Naive thymus-derived CD8-positive, alpha-beta T cell (primary cell): Measurements from ENCODE around the gene TRPM8. TPM values are rescaled to one million over a fixed set of nuclear protein-coding genes. Genes with fewer than 3 reads are reported as not detected.

Experiments used
- ATAC-seq, 2 donors: fragments of 150-1000 bp; cut with Tn5 transposase in 1 of 2; sonication (Bioruptor Pico), chemical (Tn5 transposase) in 1 of 2; 1 replicate in 1 of 2; 2 replicates in 1 of 2; pipeline ENCODE4 v1.10.0; 2021; ENCODE audit warnings: mild to moderate bottlenecking in 2 of 2, moderate library complexity in 2 of 2
- POLR2A ChIA-PET: fragments of 350-600 bp; sonication (Branson Sonifier 250); formaldehyde crosslinking; loops from one replicate; lab custom pipeline; 2021; ENCODE audit warnings: antibody characterized with exemption; lab: Charles Lee
- DNase-seq, 10 donors: peaks; one replicate each; pipeline versions ENCODE4 v3.0.0 to v3.0.0-alpha.2; 2020 to 2022
- H3K27ac Mint-ChIP-seq, 10 donors: one replicate each; pipeline ENCODE4 v1.8.0; 2020 to 2022; ENCODE audit warnings: mild to moderate bottlenecking in 10 of 10, mixed read lengths in 10 of 10, moderate library complexity in 4 of 10, inconsistent platforms in 1 of 10
- H3K27me3 Mint-ChIP-seq, 5 donors: one replicate each; pipeline ENCODE4 v1.8.0; 2021 to 2022; ENCODE audit warnings: mixed read lengths in 5 of 5
- H3K36me3 Mint-ChIP-seq, 3 donors: one replicate each; pipeline ENCODE4 v1.8.0; 2020 to 2022; ENCODE audit warnings: mixed read lengths in 3 of 3, mild to moderate bottlenecking in 2 of 3, inconsistent platforms in 1 of 3
- H3K4me1 Mint-ChIP-seq, 4 donors: one replicate each; pipeline ENCODE4 v1.8.0; 2021 to 2022; ENCODE audit warnings: mixed read lengths in 4 of 4
- H3K4me3 Mint-ChIP-seq, 10 donors: one replicate each; pipeline ENCODE4 v1.8.0; 2020 to 2022; ENCODE audit warnings: mild to moderate bottlenecking in 10 of 10, mixed read lengths in 10 of 10, moderate library complexity in 6 of 10, inconsistent platforms in 1 of 10
- H3K9me3 Mint-ChIP-seq, 9 donors: one replicate each; pipeline ENCODE4 v1.8.0; 2020 to 2022; ENCODE audit warnings: mixed read lengths in 9 of 9, mild to moderate bottlenecking in 3 of 9, inconsistent platforms in 1 of 9, moderate library complexity in 1 of 9
- polyA plus RNA-seq, 3 donors: library from polyadenylated mRNA; unstranded; fragments of 300-500 nt; fragmentation: Illumina TruSeq; gene quantifications; one replicate each; pipeline ENCODE4 v1.2.3, GENCODE V29; 2021
- total RNA-seq, 8 experiments: library from RNA in 2 of 8; stranded (reverse) in 2 of 8; gene quantifications; one replicate each; pipeline ENCODE4 v1.2.3 and lab custom pipeline; 2021 to 2026

Gene TRPM8
- total and polyA plus RNA-seq, 5 experiments from 2014 or later = not detected

- Mint-ChIP-seq H3K27me3 (peaks cover 0 to 8% (median 0%) of the 10 kb centered on the region in 5 donors), H3K9me3 (no peaks in the 10 kb centered on the region), H3K4me1 (peaks cover 0 to 17% (median 7%) of the 10 kb centered on the region in 4 donors), H3K4me3 (no peak overlapping the region), H3K36me3 (no peaks in the 10 kb centered on the region), H3K27ac (no peak overlapping the region)
- DNase-seq (no peak), ATAC-seq (no peak)
- POLR2A ChIA-PET = no interaction called here
Observed at GRCh38 chr2:234015861-234016260, 98.7 kb downstream of the TRPM8 start.

- H3K4me1 Mint-ChIP-seq = peaks cover 2 to 11% (median 10%) of the 10 kb centered on the region in 4 donors
Observed at GRCh38 chr2:234019896-234020295, 102.7 kb downstream of the TRPM8 start.

GRCh38 chr2:234020332-234020731 lies 103.2 kb downstream of the TRPM8 start:
- H3K27me3 Mint-ChIP-seq = peaks cover 0 to 7% (median 0%) of the 10 kb centered on the region in 5 donors
- no peak overlapping the region for H3K4me3 Mint-ChIP-seq
- H3K4me1 Mint-ChIP-seq = peaks cover 6 to 15% (median 8%) of the 10 kb centered on the region in 4 donors
- peaks cover 0 to 15% (median 0%) of the 10 kb centered on the region in 9 donors for H3K9me3 Mint-ChIP-seq
- H3K27ac Mint-ChIP-seq = no peak overlapping the region
- no peak for DNase-seq
- POLR2A ChIA-PET = no interaction called here
- no peak for ATAC-seq
- H3K36me3 Mint-ChIP-seq = no peaks in the 10 kb centered on the region

More at GRCh38 chr2:234019896-234020295, 102.7 kb downstream of the TRPM8 start:
- DNase-seq (no peak), ATAC-seq (no peak)
- Mint-ChIP-seq H3K4me3 (no peak overlapping the region), H3K9me3 (peaks cover 0 to 15% (median 0%) of the 10 kb centered on the region in 9 donors), H3K27me3 (peaks cover 0 to 8% (median 0%) of the 10 kb centered on the region in 5 donors), H3K36me3 (no peaks in the 10 kb centered on the region), H3K27ac (no peak overlapping the region)
- POLR2A ChIA-PET = no interaction called here

GRCh38 chr2:234022424-234022823 lies 105.3 kb downstream of the TRPM8 start:
- Mint-ChIP-seq H3K36me3 (no peaks in the 10 kb centered on the region), H3K27ac (no peak overlapping the region), H3K4me3 (no peak overlapping the region), H3K9me3 (peaks cover 0 to 15% (median 0%) of the 10 kb centered on the region in 9 donors), H3K4me1 (peaks cover 21 to 35% (median 27%) of the 10 kb centered on the region in 4 donors), H3K27me3 (peaks cover 0 to 1% (median 0%) of the 10 kb centered on the region in 5 donors)
- POLR2A ChIA-PET = no interaction called here
- ATAC-seq (no peak), DNase-seq (no peak)

- ATAC-seq (no peak), DNase-seq (no peak)
- peaks cover 0 to 2% (median 0%) of the 10 kb centered on the region in 5 donors for H3K27me3 Mint-ChIP-seq
- H3K9me3 Mint-ChIP-seq = peaks cover 0 to 15% (median 0%) of the 10 kb centered on the region in 9 donors
- peak overlapping the region in 2 of 10 donors; percentile 72 to 78 for H3K27ac Mint-ChIP-seq
- POLR2A ChIA-PET = interaction anchor here (0.5 kb wide), 1 partner anchor 996 kb away, joined by 3 read pairs; no protein-coding TSS in a partner anchor
- H3K4me1 Mint-ChIP-seq = peaks cover 27 to 49% (median 37%) of the 10 kb centered on the region in 4 donors
- peak overlapping the region in 4 of 10 donors; percentile 31 to 54 (median 48) for H3K4me3 Mint-ChIP-seq
- H3K36me3 Mint-ChIP-seq = no peaks in the 10 kb centered on the region
Observed at GRCh38 chr2:234024304-234024703, 107.1 kb downstream of the TRPM8 start.

GRCh38 chr2:234025466-234025865 lies 108.3 kb downstream of the TRPM8 start:
- ATAC-seq (peak; percentile 78 to 91), DNase-seq (peak in 3 of 10 donors; percentile 38 to 42 (median 39))
- H3K27ac Mint-ChIP-seq = peak overlapping the region; percentile 5 to 92 (median 86)
- peaks cover 0 to 2% (median 0%) of the 10 kb centered on the region in 5 donors for H3K27me3 Mint-ChIP-seq
- H3K9me3 Mint-ChIP-seq = peaks cover 0 to 15% (median 0%) of the 10 kb centered on the region in 9 donors
- H3K4me3 Mint-ChIP-seq = peak overlapping the region; percentile 82 to 93 (median 87)
- H3K36me3 Mint-ChIP-seq = no peaks in the 10 kb centered on the region
- POLR2A ChIA-PET = interaction anchor here (0.6 to 1.2 kb wide), 7 partner anchors 11 to 498 kb away, joined by 3 to 7 read pairs (median 5); no protein-coding TSS in a partner anchor
- peaks cover 27 to 50% (median 37%) of the 10 kb centered on the region in 4 donors for H3K4me1 Mint-ChIP-seq

GRCh38 chr2:234025891-234026401 lies 108.8 kb downstream of the TRPM8 start:
- peaks cover 0 to 15% (median 0%) of the 10 kb centered on the region in 9 donors for H3K9me3 Mint-ChIP-seq
- peak overlapping the region; percentile 82 to 93 (median 87) for H3K4me3 Mint-ChIP-seq
- DNase-seq (no peak), ATAC-seq (peak; percentile 28 to 29)
- no peaks in the 10 kb centered on the region for H3K36me3 Mint-ChIP-seq
- H3K27ac Mint-ChIP-seq = peak overlapping the region; percentile 5 to 92 (median 88)
- H3K4me1 Mint-ChIP-seq = peaks cover 27 to 55% (median 37%) of the 10 kb centered on the region in 4 donors
- POLR2A ChIA-PET = interaction anchor here (0.6 to 1.2 kb wide), 4 partner anchors 17 to 442 kb away, joined by 3 to 7 read pairs (median 4); no protein-coding TSS in a partner anchor
- peaks cover 0 to 2% (median 0%) of the 10 kb centered on the region in 5 donors for H3K27me3 Mint-ChIP-seq

- ATAC-seq = no peak
- Mint-ChIP-seq H3K27ac (peak overlapping the region in 7 of 10 donors; percentile 5 to 92 (median 76)), H3K4me3 (peak overlapping the region; percentile 5 to 93 (median 86)), H3K4me1 (peaks cover 29 to 63% (median 44%) of the 10 kb centered on the region in 4 donors), H3K9me3 (peaks cover 0 to 15% (median 0%) of the 10 kb centered on the region in 9 donors), H3K36me3 (no peaks in the 10 kb centered on the region), H3K27me3 (peaks cover 0 to 2% (median 0%) of the 10 kb centered on the region in 5 donors)
- POLR2A ChIA-PET = no interaction called here
- no peak for DNase-seq
Observed at GRCh38 chr2:234026693-234027254, 109.6 kb downstream of the TRPM8 start.

GRCh38 chr2:234027641-234028040 lies 110.5 kb downstream of the TRPM8 start:
- H3K4me1 Mint-ChIP-seq = peaks cover 34 to 72% (median 53%) of the 10 kb centered on the region in 4 donors
- peak overlapping the region in 8 of 10 donors; percentile 1 to 92 (median 42) for H3K27ac Mint-ChIP-seq

GRCh38 chr2:234029150-234029733 lies 112.1 kb downstream of the TRPM8 start:
- POLR2A ChIA-PET = no interaction called here
- Mint-ChIP-seq H3K27me3 (peaks cover 0 to 2% (median 0%) of the 10 kb centered on the region in 5 donors), H3K36me3 (peaks cover 2 to 12% (median 8%) of the 10 kb centered on the region in 3 donors), H3K4me1 (peaks cover 32 to 74% (median 54%) of the 10 kb centered on the region in 4 donors), H3K4me3 (no peak overlapping the region), H3K9me3 (peaks cover 4 to 16% (median 8%) of the 10 kb centered on the region in 9 donors), H3K27ac (no peak overlapping the region)
- no peak for ATAC-seq
- DNase-seq = no peak

More at GRCh38 chr2:234027641-234028040, 110.5 kb downstream of the TRPM8 start:
- H3K36me3 Mint-ChIP-seq = no peaks in the 10 kb centered on the region
- DNase-seq = no peak
- peak overlapping the region in 8 of 10 donors; percentile 1 to 83 (median 28) for H3K4me3 Mint-ChIP-seq
- no peak for ATAC-seq
- peaks cover 0 to 2% (median 0%) of the 10 kb centered on the region in 5 donors for H3K27me3 Mint-ChIP-seq
- peaks cover 0 to 10% (median 4%) of the 10 kb centered on the region in 9 donors for H3K9me3 Mint-ChIP-seq
- POLR2A ChIA-PET = no interaction called here

GRCh38 chr2:234031207-234031606 lies 114.0 kb downstream of the TRPM8 start:
- Mint-ChIP-seq H3K27ac (peak overlapping the region in 3 of 10 donors; percentile 6 to 16 (median 11)), H3K27me3 (peaks cover 0 to 3% (median 0%) of the 10 kb centered on the region in 5 donors), H3K4me3 (no peak overlapping the region), H3K9me3 (peaks cover 4 to 23% (median 18%) of the 10 kb centered on the region in 9 donors), H3K36me3 (peaks cover 2 to 14% (median 12%) of the 10 kb centered on the region in 3 donors), H3K4me1 (peaks cover 26 to 58% (median 43%) of the 10 kb centered on the region in 4 donors)
- no peak for DNase-seq
- no peak for ATAC-seq
- POLR2A ChIA-PET = no interaction called here

GRCh38 chr2:234032279-234032856 lies 115.2 kb downstream of the TRPM8 start:
- POLR2A ChIA-PET = no interaction called here
- peak overlapping the region in 7 of 10 donors; percentile 0 to 72 (median 39) for H3K4me3 Mint-ChIP-seq
- peaks cover 16 to 47% (median 31%) of the 10 kb centered on the region in 4 donors for H3K4me1 Mint-ChIP-seq
- peaks cover 2 to 26% (median 19%) of the 10 kb centered on the region in 3 donors for H3K36me3 Mint-ChIP-seq
- H3K27ac Mint-ChIP-seq = peak overlapping the region in 9 of 10 donors; percentile 1 to 87 (median 20)
- peaks cover 4 to 34% (median 27%) of the 10 kb centered on the region in 9 donors for H3K9me3 Mint-ChIP-seq
- ATAC-seq (peak; percentile 20 to 89), DNase-seq (peak in 5 of 10 donors; percentile 23 to 59 (median 45))
- peaks cover 0 to 11% (median 0%) of the 10 kb centered on the region in 5 donors for H3K27me3 Mint-ChIP-seq
